ENCODE measurements around the gene RBP3.

The RBP3 gene

DNA sequence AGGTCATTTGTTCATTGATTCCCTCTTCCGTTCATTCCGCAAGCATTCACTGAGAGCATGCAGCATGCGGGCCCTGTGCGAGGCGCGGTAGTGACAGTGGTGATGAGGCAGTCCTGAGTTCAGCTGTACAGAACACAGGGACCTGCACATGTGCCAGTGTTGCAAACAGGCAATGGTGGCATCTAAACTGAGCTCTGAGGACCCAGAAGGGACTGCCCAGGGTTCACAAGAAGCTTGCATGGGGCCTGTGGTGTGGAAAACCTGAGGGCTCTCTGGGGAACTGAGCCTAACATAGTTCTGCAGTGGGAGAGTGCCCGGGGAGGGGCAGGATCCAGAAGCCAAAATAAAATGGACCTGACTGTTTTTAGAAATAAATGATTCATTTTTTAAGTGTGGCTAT lies 22.7 kb downstream of the RBP3 start:
- no peak for DNase-seq (ENCODE audit: low read depth)
- no peak for TF ChIP-seq MYC (IDR thresholded peaks at IDR 0.05; ENCODE audit: low read depth, low read length)
- TF ChIP-seq, protein P1, sequence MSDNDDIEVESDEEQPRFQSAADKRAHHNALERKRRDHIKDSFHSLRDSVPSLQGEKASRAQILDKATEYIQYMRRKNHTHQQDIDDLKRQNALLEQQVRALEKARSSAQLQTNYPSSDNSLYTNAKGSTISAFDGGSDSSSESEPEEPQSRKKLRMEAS (IDR thresholded peaks at IDR 0.05; ENCODE audit: low read depth, low read length): no peak
- TF ChIP-seq CTCF (IDR thresholded peaks at IDR 0.05; ENCODE audit: low read depth, low read length): no peak
- no peak for TF ChIP-seq POLR2A (IDR thresholded peaks at IDR 0.05; ENCODE audit: extremely low read depth, insufficient read length)
- H3K4me3 ChIP-seq (ENCODE audit: low read depth, low read length): no peak overlapping the region

DNA sequence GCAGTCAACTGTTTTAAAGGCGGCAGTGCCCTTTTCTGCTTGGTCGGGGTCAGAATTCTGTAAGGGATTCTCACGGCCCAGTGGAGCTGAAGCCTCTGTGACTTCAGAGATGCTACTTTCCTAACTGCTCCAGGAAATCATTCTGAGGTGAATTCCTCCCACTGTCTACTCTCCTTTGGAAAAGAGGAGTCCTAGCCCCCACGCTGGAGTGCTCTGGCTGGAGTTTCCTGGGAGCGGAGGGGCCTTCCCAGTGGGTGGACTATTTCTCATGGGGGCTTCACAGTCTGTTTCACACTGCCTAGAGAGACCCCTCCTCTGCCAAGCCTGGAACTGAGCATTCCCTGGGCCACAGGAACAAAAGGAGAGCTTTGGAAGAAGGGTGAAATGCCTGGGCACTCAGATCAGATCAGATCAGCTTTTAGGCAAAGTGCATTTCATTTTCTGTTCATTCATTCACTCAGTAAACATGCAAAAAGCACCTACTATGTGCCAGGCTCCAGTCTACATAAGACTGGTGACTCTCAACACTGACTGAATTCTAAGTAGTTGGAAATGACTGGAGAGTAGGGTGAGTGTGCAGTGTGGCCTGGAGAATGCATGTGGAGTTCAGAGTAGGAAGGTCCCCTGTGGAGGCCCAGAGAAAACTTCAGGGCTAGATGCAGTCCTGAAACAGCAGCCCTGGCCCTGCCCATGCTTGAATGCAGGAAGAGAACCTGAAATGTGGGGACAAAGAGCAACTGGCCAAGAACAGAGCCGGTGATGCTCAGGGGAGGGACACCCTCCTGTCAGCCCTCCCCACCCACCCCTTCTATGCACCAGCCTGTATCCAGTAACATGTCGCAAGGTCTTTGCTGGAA lies 23.7 kb downstream of the RBP3 start:
- DNase-seq (ENCODE audit: low read depth): no peak
- TF ChIP-seq CTCF (IDR thresholded peaks at IDR 0.05; ENCODE audit: low read depth, low read length): no peak
- no peak for TF ChIP-seq POLR2A (IDR thresholded peaks at IDR 0.05; ENCODE audit: extremely low read depth, insufficient read length)
- TF ChIP-seq, protein P1 (IDR thresholded peaks at IDR 0.05; ENCODE audit: low read depth, low read length): no peak
- TF ChIP-seq MYC (IDR thresholded peaks at IDR 0.05; ENCODE audit: low read depth, low read length): no peak
- no peak overlapping the region for H3K4me3 ChIP-seq (ENCODE audit: low read depth, low read length)

GRCh38 chr10:47372726-47373125 lies 24.6 kb downstream of the RBP3 start:
- DNase-seq (ENCODE audit: low read depth): no peak
- TF ChIP-seq CTCF (IDR thresholded peaks at IDR 0.05; ENCODE audit: low read depth, low read length) (no peak), POLR2A (IDR thresholded peaks at IDR 0.05; ENCODE audit: extremely low read depth, insufficient read length) (no peak), MYC (IDR thresholded peaks at IDR 0.05; ENCODE audit: low read depth, low read length) (no peak)
- TF ChIP-seq, protein P1 (IDR thresholded peaks at IDR 0.05; ENCODE audit: low read depth, low read length): no peak

DNA sequence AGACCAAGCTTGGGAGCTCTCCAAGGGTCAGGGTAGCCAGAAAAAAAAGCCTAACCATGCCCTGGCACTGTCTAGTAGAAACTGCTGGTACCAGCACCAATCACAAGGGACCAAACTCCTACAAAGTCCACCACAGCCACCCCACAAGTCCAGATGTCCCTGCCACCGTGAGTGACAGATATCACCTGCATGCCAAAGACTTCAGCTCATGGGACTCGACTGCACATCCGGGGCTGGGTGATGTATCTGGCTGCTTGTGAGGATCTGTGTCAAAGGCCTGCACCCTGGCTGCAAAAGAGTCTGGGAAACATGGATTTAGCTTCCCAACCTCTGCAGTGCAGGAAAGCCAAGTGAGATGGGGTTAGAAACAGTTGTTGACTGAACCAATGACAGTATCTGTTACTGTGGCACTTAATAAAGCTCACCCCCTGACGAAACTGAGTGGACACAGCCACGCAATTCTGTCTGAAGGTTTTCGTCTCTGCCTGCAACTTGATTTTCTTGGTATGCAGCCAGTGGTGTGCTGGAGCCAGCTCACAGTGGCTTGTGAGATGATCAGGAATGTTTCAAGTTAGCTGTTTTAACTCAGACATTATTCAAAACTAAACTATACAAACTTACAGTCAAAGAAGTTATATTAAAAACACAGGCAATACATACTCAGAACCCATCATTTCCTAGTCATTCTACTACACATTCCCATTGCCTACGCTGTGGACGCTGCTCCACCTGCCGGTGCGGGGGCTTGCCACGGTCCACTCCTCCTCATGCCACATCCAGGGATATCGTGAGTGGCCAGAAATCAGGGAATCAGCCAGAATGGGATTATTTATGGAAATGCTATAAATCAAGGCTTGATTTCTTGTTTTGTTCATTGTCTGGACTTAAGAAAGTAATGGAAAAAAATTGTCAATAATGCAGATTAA lies 26.7 kb downstream of the RBP3 start:
- no peak for DNase-seq (ENCODE audit: low read depth)
- TF ChIP-seq, protein P1 (IDR thresholded peaks at IDR 0.05; ENCODE audit: low read depth, low read length): no peak
- TF ChIP-seq MYC (IDR thresholded peaks at IDR 0.05; ENCODE audit: low read depth, low read length) (no peak), POLR2A (IDR thresholded peaks at IDR 0.05; ENCODE audit: extremely low read depth, insufficient read length) (no peak), CTCF (IDR thresholded peaks at IDR 0.05; ENCODE audit: low read depth, low read length) (no peak)
- no peak overlapping the region for H3K4me3 ChIP-seq (ENCODE audit: low read depth, low read length)

More at GRCh38 chr10:47372726-47373125, 24.6 kb downstream of the RBP3 start:
- H3K4me3 ChIP-seq (ENCODE audit: low read depth, low read length): no peak overlapping the region

GRCh38 chr10:47376522-47377220 lies 28.5 kb downstream of the RBP3 start:
- no peak overlapping the region for H3K4me3 ChIP-seq (ENCODE audit: low read depth, low read length)
- no peak for DNase-seq (ENCODE audit: low read depth)
- no peak for TF ChIP-seq MYC (IDR thresholded peaks at IDR 0.05; ENCODE audit: low read depth, low read length)
- TF ChIP-seq, protein P1 (IDR thresholded peaks at IDR 0.05; ENCODE audit: low read depth, low read length): no peak
- no peak for TF ChIP-seq POLR2A (IDR thresholded peaks at IDR 0.05; ENCODE audit: extremely low read depth, insufficient read length)
- TF ChIP-seq CTCF (IDR thresholded peaks at IDR 0.05; ENCODE audit: low read depth, low read length): no peak
